M059J (cell line): ENCODE results near the gene POU2F1. TPM values are rescaled to one million over a fixed set of nuclear protein-coding genes. Genes with fewer than 3 reads are reported as not detected.

Experiments
- DNase-seq: peaks from one replicate; pipeline ENCODE4 v3.0.0-alpha.2; 2012; ENCODE audit warnings: low read depth
- total RNA-seq: library from RNA; depleted of rRNA; stranded (reverse); fragments of >200 nt; shearing (Covaris generic); gene quantifications from 2 replicates; pipeline ENCODE4 v1.2.3, GENCODE V29; 2014; rRNA removed

POU2F1 gene
- 5.5 and 6.2 TPM in 2 replicates for total RNA-seq

DNA sequence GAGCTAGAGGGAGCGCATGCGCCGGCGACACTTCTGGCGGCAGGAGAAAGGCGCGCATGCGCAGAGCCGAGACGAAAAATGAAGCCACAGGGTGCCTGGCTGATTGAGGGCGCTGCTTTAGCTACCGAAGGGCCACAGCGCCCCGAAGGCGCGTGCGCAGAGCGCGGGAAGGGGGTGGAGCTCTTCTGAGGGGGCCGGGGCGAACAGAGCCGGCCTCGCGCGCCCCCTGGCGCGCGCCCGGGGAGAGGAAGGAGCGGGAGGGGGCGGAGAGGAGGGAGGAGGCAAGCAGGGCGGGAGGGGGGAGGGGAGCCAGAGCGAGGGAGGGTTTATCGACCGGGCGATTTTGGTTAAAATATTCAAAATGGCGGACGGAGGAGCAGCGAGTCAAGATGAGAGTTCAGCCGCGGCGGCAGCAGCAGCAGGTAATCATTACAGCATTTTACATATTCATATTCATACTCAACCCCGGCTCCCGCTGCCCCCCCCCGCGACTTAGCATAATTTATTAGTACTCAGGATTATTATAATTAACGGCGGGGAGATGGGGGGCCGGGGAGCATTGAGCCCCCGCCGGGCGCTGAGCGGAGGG is at the start of gene POU2F1:
TSS of gene POU2F1 (plus strand) at position 350 of the 589 bp plus-strand sequence. CDS start at position 362, 12 bp downstream.
- DNase-seq = peak; percentile 98

DNA sequence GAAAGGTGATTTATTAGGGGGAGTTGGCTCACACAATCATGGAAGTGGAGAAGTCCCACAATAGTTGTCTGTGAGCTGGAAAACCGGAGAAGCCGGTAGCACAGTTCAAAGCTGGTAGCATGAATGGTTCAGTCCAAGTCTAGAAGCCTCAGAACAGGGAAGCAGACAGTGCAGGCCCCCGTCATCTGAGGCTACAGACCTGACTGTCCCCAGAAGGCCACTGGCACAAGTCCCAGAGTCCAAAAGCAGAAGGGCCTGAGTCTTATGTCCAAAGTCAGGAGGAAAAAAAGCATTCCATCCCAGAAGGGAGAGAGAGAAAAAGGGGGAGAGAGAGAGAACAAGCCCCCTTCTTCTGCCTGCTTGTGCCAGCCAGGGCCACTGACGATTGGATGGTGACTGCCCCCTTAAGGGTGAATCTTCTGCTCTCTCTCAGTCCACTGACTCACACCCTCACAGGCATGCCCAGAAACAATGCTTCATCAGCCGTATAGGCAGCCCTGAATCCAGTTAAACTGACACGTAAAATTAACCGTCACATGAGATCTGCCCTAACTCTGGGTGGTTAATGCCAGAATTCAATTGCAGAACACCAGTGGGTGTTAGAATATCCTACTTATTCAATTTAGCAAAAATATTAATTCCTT is 49.3 kb upstream of the POU2F1 start:
- DNase-seq = peak; percentile 73

DNA sequence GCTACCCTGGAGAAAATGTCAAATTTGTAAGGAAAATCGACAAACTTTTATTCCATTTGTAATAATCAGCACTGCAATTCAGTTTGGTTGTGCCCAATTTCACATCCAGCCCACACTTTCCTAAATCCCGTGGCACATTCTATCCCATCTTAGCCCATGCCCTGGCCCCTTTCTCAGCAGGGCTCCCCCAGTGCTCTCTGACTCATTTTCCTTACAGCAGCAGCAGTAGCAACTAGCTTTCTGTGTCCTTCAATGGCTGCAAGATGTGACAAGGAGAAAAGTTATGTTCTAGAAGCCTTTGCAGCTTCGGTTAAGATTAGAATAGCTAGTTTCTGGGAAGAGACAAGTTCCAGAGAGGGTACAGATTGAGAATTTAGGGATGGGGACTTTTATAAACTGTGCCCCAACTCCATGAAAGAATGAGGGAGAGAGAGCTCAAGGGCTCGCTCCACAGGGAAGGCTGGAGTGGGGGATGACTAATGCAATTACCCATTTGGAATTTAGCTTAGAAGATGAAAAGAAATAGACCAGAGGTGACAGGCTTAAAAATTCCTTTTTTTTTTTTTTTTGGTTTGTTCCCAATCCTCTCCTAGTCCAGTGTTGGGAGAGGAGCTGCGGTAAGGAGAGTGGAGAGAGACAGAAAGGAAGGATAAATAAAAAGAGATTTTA is 47.0 kb upstream of the POU2F1 start:
- DNase-seq = peak; percentile 80

DNA sequence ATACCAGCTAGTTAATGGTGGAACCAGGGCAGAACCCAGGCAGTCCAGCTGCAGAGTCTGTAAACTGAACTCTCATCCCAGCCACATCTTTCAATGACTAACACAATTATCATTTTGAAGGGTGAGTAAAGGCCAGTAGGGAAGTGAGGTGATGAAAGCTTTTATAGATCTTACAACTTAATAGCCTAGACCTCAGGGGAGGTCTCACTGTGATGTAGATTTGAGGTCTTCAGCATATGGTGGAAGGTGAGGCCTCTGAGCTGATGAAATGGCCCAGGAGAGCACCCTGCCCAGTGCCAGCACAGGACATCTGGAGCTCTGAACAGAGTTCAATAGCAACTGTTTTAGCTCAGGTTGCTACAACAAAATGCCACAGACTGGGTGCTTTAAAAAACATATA is 44.8 kb upstream of the POU2F1 start:
- peak; percentile 77 for DNase-seq

DNA sequence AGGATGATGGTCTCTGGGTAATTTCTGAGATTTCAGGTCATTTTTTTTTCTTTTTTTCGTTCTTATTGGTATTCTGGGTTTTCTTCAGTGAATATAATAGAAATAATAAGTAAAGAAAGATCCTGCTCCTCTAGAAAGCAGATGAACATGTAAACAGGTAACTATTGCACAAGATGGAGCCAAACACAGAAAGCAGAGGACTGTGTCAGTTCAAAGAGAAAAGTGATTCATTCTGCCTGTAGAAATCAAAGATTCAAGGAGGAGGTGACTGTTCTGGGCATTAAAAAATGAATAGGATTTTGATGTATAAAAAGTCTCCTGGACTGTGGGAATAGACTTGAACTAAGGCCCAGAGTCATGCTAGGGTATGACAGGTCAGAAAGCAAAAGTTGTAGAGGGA is 41.9 kb upstream of the POU2F1 start:
- DNase-seq = no peak

DNA sequence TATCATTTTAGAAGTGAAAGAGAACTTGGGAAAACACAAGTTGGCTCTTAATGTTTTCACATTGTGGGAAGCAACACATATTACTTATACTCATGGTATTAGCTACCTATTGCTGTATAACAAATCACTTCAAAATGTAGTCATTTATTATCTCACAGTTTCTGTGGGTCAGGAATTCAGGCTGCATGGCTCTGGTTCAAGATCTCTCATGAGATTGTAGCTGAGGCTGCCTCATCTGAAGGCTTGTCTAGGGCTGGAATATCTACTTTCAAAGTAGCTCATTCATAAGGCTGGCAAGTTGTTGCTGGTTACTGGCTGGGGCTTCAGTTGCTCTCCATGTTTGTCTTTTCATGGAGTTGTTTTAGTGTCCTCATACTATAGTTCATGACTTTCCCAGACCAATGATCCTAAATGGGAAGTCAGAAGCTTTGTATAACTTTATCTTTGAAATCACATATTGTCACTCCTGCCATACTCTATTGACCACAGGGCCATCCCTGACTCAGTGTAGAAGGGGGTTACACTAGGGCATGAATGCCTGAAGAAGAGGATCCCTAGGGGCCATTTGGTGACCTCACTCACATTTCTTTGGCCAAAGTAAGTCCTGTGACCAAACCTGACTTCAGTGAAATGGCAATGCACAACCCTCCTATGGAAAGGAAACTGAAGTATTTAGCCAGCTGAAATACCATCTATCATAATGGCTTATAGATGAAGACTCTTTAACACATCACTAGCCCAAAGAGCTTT is 37.9 kb upstream of the POU2F1 start:
- no peak for DNase-seq

DNA sequence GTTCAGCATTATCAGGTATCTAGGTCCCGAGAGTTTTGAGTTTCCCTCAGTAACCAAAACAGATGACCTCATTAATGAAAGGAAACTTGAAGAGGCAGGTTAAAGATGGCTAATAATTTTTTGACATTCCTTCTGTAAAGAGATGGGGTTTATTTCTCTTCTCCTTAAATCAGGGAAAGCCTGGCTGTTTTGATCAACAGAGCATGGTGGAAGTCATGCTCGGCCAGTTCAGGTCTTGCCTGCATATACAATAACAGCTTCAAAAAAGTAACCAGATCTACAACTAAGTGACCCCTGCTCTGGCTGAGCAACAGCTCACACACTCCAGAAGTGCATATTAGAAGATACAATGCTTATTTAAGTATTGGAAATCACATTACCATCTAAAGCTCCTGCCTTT is 36.6 kb upstream of the POU2F1 start:
- DNase-seq = no peak

GRCh38 chr1:167185062-167185461 is 35.6 kb upstream of the POU2F1 start:
- no peak for DNase-seq

DNA sequence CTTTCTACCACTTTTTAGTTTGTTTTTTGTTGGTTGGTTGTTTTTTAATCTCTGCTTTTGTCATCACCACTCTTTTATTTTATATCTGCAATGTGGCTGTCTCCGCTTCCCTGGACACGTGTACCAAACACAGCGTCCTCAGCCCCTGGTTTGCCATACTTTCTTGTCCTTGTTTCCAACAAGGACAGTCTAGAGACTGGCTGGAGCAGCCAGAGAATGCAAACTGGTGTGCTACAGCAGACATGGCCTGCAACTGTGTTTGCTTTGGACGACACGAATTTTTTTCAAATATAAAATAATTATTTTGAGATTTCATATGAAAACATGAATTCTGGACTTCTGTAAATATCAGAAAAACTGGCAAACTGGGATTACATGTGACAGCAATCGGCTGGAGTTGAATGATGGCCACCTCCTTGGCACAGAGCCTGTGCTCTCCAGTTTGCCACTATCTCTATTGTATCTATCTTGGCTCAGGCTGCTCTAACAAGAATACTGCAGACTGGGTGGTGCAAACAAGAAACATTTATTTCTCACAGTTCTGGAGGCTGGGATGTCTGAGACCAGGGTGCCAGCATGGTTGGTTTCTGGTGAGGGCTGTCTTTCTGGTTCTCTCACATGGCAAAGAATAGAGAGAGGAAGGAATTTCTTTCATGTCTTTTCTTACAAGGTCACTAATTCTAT is 34.6 kb upstream of the POU2F1 start:
- DNase-seq = no peak

DNA sequence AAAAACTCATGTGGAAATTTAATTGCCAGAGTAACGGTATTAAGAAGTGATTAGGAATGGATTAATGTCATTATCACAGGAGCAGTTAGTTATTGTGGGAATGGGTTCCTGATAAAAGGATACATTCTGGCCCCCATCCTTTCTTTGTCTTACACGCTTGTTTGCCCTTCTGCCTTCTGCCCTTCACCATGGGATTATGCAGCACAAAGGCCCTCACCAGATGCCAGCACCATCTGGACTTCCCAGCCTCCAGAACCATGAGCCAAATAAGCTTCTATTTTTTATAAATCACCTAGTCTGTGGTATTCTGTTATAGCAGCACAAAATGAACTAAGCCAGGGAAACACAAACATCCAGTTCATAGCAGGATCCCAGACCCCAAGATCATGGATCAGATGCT is 33.9 kb upstream of the POU2F1 start:
- no peak for DNase-seq

- DNase-seq = no peak
Observed at GRCh38 chr1:167190747-167191237, 29.9 kb upstream of the POU2F1 start.

DNA sequence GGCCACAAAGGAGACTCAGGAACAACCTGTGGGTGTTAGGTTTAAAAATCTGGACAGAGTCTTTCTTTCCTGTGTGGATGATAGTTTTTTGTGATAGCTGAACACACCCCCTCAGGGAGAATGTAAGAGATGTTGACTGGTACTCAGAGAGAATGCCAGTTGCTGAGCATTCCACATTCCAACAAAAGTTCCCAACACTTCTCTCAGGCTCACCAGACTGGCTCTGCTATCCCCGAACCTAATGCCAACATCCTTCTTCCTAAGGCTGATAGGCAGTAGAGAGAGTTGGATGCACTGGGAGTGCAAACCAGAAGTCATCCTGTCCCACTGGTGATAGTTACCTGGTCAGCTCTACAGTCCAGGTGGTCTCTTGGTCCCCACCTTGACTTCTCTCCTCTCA is 28.7 kb upstream of the POU2F1 start:
- DNase-seq = no peak

DNA sequence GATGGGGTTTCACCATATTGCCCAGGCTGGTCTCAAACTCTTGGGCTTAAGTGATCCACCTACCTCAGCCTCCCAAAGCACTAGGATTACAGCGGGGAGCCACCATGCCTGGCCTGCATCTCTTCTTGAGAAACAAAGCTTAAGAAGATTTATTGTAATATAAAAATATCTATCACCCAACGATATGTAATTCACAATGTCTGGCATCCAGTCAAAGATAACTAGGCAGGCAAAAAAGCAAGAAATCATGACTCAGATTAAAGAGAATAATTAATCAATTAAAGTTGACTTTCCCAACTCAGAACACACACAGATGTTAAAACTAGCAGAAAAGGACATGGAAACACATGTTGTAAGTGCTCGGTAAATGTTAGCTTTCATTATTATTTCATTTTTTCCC is 26.5 kb upstream of the POU2F1 start:
- DNase-seq = no peak

- peak; percentile 79 for DNase-seq
Observed at GRCh38 chr1:167196166-167196565, 24.5 kb upstream of the POU2F1 start.

DNA sequence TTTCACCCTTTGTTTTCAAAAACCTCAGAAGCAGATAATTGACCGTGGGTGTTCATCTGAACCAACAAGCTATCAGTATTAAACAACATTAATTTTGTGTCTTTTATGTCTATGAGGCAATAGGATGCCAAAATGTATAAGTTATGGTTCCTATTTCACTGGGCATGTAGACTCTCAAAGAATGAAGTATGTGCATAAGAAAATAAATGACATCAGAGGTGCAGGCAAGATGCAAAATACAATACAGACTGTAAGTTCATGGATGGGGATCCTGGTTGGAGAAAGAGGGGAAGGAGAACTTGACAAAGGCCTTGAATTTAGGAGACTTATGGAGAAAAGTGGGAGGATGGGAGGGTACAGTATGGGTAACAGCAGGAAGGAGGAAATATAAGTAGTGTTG is 23.4 kb upstream of the POU2F1 start:
- no peak for DNase-seq

GRCh38 chr1:167197692-167198091 is 23.0 kb upstream of the POU2F1 start:
- no peak for DNase-seq

DNA sequence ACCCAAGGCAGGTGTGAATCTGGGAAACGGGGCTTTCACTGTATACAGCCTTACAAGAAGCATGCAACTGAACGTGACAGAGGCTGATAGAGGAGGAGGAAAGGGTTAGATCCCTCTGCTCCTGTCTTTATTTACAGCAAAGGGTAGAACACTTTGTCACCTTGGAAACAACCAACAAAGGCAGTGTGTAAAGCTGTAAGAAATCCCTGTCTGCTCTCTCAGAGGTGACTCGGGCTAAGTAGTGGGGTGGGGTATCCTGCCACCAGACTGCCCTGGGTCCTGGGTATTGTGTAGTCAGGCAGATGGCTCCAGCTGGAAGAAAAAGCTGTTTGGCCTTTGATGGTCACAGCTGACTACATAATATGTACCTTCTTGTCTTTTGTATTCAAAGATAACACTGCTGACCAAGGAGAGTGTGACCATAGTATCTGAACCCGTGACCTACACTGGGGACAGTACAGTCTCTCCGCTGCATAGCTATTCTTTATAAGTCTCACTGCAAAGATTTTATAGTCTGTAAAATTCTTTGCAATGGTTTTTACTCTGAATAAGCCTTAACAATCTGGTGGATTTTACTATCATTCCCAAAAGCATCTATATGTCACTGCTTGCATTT is 22.1 kb upstream of the POU2F1 start:
- peak; percentile 42 for DNase-seq

- no peak for DNase-seq
Observed at GRCh38 chr1:167199656-167200055, 21.0 kb upstream of the POU2F1 start.

GRCh38 chr1:167200272-167200671 is 20.4 kb upstream of the POU2F1 start:
- DNase-seq = no peak

DNA sequence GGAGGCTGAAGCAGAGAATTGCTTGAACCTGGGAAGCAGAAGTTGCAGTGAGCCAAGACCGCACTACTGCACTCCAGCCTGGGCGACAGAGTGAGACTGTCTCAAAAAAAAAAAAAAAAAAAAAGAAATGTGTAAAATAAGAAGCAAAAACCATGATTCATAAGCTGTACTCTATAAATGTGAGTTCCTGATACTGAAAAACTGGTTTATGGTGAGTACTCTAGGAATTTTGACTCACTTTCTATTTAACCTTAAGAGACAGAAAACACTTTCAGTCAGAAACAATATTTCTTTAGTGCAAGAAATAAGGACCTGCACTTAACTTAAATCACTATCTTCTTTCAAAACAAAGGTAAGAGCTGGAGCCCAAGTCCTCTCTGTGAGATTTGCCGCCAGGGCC is 19.9 kb upstream of the POU2F1 start:
- DNase-seq = no peak

DNA sequence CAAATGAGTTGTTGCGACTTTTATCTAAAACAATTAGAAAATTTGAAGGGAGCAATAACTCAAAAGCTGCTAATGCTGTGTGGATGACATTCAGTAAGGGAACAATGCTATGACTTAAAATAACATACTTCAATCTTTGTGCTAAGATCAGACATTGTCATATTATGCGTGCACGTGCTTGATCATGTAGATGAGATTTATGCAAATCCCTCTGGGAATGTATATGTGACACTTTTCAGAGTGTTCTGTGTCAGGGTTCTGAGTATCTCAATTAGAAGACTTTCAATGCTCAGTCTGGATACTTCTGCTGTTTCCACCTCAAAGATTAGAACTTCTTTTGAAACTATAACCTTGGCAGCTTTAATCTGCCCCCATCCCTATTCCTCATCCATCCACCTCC is 18.6 kb upstream of the POU2F1 start:
- no peak for DNase-seq
